Measurements from ENCODE around the gene ATAD2B.
"Not testable (repeated sequence)": the region's sequence is repeated elsewhere in the genome, so short reads cannot be mapped to it uniquely, and the experiment has no call there.

ATAD2B gene

GRCh38 chr2:23782646-23783045, 144.3 kb downstream of the ATAD2B start:
- DNase-seq = no peak

- no peak for DNase-seq
Observed at GRCh38 chr2:23782126-23782525, 144.8 kb downstream of the ATAD2B start.

GRCh38 chr2:23780465-23780864, 146.5 kb downstream of the ATAD2B start:
- DNase-seq = not testable (repeated sequence)

DNA sequence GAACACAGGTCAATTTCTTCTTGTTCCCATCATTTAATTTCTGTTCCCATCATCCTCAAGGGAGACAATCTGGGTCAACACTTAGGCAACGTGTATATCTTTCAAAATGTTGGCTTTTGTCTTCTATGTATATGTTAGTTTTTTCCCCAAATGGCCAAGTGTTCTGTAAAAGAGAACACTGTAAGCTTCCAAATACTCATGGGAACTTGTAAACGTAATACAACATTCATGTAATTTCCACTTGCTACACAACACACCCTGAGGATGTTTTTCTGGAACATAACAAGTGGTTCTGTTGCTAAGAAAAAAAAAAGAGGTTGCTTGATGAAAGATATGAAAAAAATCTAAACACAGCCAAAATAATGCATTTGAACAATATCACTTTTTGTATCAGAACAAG, 149.1 kb downstream of the ATAD2B start:
- no peak for DNase-seq

DNA sequence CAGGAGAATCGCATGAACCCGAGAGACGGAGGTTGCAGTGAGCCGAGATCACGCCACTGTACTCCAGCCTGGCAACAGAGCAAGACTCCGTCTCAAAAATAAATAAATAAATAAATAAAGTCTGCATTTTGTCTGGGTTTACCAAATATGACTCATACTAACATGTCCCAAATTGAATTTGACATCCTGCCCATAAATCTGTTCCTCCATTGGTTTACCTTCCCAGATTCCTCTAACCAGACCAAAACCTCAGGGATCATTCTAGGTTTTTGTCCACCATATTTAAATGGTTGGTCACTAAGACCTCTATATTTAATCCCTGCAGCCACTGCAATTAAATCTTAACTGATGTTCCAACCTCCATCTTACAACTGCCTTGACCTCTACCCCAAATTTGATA, 150.9 kb downstream of the ATAD2B start:
- no peak for DNase-seq

- DNase-seq = no peak
Observed at GRCh38 chr2:23772684-23773083, 154.2 kb downstream of the ATAD2B start.

DNA sequence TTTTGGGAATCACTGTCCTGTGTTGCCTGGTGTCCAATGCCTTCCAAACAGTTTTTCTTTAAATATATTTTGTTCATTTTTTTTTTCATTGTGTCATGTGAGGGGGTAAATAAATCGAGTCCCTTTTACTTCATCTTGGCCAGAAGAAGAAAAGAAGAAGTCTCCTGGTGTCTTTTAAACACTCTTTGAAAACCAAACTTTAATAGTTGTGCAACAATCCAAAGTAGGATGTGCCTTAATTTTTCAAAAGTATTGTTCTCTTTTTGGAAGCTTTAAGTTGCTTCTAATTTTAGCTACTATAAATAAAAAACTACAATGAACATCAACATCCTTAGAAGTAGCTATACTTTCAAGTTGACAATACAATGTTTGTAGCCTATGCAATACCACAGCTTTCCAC, 154.9 kb downstream of the ATAD2B start:
- DNase-seq = no peak

DNA sequence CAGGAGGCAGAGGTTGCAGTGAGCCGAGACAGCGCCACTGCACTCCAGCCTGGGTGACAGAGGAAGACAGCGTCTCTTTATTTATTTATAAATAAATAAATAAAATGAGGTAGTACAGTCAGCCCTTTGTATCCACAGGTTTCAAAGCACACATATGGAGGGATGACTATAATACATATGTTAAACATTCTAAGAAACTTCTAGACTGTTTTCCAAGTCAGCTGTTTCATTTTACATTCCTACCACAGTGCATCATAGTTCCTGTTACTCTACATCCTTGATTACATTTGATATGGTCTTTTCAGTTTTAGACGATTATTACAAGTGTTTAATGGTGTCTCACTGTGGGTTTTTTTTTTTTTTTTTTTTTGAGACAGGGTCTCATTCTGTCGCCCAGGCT, 157.6 kb downstream of the ATAD2B start:
- DNase-seq = no peak

DNA sequence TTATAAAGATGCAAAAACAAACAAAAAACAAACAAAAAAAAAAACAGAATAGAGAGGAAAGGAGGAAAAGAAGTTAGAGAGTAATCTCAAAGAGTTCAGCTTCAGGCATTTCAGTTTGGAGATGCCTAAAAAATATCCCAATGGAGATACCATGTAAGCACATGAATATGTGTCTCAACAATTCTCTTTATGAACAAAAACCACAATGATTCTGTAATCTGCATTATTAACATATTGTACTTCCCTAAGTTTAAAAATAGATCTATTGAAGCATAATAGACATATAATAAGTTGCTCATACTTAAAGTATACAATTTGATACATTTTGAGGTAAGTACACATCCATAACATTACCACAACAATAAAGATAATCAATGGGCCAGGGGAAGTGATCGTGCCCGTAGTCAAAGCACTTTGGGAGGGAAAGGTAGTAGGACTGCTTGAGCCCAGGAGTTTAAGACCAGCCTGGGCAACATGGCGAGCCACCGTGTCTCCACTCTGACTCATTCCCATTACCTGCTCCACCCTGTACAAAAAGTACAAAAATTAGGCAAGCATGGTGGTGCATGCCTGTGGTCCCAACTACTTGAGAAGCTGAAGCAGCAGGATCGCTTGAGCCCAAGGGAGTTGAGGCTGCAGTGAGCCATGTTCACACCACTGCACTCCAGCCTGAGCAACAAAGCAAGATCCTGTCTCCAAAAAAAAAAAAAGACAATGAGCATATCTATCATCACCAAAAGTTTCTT, 158.9 kb downstream of the ATAD2B start:
- DNase-seq = peak; percentile 51

GRCh38 chr2:23762141-23762540, 164.8 kb downstream of the ATAD2B start:
- DNase-seq = no peak

DNA sequence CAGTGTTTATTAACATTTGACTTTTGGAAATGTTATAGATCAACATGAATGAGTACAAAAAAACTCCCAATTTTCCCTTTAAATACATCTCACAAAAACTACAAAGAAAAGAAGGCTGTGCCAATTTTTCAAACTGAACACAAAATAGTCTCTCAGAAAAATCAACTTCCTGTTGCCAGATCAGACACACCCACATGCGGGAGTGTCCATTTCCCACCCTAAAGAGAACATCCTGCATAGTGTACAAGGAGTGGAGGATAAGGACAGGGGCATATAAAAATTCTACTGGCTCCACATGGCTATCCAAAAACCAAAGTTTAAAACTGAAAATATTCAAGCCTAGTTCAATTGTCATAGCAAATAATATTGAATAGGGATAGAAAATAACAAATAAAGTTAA, 165.3 kb downstream of the ATAD2B start:
- no peak for DNase-seq

GRCh38 chr2:23760736-23761135, 166.2 kb downstream of the ATAD2B start:
- DNase-seq = peak; percentile 60

GRCh38 chr2:23757686-23758433, 169.1 kb downstream of the ATAD2B start:
- peak; percentile 77 for DNase-seq

GRCh38 chr2:23756593-23757292, 170.2 kb downstream of the ATAD2B start:
- peak; percentile 51 for DNase-seq

- no peak for DNase-seq
Observed at GRCh38 chr2:23754970-23755369, 172.0 kb downstream of the ATAD2B start.

DNA sequence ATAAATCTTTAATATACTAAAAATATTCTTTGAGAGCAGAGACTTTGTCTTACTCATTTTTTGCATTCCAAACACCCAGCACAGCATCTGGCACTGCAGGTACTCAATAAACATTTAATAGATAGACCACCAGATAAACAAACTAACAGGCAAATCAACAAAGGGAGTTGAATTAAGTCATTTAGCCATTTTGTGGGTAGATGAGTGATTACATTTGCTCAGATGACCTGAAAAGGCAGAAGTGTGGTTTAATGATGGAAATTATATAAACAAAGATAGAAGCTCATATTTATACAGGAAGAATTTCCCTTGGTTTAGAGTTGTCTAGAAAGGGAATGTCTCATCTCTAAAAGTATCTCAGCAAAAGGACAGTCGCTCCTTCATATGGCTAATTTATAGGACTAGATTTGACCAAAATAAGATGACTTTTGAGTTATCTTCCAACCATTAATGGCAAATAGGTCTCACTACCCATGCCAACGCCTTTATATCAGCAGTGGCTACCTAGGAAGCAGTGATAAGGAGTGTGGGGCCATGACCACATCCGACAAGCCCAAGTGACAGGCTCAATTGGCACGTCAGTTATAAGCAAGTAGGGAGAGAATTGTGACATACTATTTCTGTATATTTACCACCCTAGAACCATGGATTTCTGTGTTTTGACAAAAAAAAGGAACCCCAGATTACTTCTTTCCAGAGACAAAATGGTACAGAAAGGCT, 173.5 kb downstream of the ATAD2B start:
- DNase-seq = no peak

DNA sequence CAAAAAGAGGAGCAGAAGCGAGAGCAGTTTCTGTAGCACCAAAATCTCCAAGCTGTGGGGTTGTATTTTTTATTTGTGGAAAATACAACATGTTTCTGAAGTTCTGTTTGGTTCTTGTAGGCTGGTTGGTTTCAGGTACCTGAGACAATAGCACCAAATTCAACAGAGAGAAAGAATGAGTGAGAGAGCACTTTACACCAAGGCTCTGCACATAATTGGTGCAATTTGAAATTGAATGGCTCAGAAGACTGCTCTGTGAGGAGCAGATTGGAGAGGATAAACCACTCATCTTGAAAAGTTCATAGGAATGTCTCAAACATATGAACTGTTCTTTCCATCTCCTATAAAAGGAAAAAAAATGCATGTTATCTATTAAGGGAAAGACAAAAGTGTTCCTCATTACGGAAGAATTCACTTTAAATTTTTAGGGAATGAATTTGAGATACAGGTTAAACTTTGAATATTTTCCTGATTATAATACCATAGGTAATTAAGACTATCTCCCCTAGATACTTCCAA, 175.1 kb downstream of the ATAD2B start:
- DNase-seq = peak; percentile 11

DNA sequence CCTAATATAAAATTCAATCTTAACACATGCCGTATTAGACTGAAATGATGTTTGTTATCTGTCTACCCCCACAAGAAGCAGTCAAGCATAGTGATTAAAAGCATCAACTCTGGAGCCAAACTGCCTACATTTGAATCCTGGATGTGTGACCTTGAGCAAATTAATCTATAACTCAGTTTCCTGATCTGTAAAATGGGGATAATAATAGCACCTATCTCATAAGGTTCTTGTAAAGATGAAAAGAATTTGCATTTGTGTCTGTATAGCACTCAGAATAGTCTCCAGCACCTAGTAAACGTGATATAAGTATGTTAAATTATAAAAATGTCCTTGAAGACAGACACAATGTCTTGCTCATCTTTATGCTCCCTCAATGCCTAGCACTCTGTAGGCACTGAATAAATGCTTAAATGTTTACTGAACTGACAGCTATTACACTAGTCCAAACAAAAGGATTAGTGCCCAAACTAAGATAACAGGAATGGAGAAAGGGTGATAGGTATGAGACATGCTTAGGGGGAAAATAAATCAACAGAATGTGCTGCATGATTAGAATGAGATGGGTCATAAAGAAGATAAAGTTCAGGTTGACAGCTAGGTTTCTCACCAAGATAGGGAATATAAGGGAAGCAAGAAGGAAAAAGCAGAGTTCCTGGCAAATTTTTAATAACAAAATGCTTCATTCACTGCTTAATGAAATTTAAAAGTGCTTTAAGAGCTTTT, 180.6 kb downstream of the ATAD2B start:
- no peak for DNase-seq

DNA sequence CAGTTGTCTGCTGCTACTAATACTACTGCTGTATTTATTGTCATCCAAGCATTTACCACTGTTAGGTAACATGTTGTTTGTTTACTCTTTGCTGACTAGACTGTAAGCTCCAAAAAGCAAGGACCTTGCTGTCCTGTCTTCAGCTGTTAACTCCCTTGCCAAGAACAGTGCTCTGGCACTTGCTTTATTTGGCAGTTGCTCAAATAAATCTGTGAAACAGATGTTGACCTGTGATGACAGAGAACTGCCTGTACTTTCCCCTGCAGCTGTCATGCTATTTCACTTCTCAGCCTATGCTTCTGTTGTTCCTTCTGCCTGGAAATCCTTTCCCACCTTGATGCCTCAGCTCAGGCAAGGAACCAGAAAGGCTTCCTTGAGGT, 181.2 kb downstream of the ATAD2B start:
- DNase-seq = peak; percentile 36

DNA sequence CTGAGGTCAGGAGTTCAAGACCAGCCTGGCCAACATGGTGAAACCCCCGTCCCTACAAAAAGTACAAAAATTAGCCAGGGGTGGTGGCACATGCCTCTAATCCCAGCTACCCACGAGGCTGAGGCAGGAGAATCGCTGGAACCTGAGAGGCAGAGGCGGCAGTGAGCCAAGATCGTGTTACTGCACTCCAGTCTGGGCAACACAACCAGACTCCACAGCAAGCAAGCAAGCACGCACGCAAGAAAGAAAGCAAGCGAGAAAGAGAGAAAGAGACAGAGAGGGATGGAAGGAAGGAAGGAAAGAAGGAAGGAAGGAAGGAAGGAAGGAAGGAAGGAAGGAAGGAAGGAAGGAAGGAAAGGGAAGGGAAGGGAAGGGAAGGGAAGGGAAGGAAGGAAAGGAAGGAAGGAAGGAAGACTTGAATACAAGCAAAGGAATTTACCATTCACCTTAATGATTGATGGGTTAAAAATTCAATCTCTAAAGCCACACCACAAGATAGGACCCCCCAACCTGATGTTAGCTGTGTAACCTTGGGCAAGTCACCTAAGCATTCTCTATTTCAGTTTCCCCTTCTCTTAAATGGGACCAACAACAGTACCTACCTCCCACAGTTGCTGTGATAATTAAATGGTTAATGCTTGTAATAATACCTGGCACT, 181.7 kb downstream of the ATAD2B start:
- DNase-seq = no peak

DNA sequence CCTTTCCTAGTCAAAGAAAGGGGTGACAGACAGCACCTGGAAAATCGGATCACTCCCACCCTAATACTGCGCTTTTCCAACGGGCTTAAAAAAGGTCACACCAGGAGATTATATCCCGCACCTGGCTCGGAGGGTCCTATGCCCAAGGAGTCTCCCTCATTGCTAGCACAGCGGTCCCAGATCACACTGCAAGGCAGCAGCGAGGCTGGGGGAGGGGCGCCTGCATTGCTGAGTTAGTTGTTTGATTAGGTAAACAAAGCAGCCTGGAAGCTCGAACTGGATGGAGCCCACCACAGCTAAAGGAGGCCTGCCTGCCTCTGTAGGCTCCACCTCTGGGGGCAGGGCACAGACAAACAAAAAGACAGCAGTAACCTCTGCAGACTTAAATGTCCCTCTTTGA, 190.1 kb downstream of the ATAD2B start:
- not testable (repeated sequence) for DNase-seq

DNA sequence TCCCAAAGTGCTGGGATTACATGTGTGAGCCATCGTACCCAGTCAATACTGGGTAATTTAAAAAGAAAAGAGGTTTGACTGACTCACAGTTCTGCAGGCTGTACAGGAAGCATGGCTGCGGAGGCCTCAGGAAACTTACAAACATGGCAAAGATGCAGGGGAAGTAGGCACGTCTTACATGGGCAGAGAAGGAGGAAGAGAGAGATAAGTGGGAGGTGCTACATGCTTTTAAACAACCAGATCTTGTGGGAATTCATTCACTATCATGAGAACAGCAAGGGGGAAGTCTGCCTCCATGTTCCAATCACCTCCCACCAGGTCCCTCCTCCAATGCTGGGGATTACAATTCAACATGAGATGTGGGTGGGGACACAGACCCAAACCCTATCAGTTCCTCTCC, 192.5 kb downstream of the ATAD2B start:
- no peak for DNase-seq

All from fibroblast of skin of right quadriceps (primary cell).